NCI-H2029 (cell line): Measurements from ENCODE around the gene ZNF546.
A peak's percentile ranks its signal among the peaks of the same experiment; 100 is the strongest.
"Not testable (repeated sequence)": the region's sequence is repeated elsewhere in the genome, so short reads cannot be mapped to it uniquely, and the experiment has no call there.

Source experiments
- DNase-seq: peaks from one replicate; lab custom pipeline; 2025; lab: John Stamatoyannopoulos, UW

ZNF546 gene

DNA sequence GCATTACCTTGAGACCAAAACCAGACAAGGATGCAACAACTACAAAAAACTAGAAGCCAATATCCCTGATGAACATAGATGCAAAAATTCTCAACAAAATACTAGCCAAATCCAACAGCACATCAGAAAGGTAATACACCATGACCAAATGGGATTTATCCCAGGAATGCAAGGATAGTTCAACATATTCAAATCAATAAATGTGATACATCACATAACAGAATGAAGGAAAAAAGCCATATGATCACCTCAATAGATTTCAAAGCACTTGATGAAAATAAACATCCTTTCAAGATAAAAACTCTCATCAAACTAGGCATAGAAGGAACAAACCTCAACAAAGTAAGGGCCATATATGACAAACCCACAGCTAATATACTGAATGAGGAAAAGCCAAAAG, 10.2 kb upstream of the ZNF546 start:
- DNase-seq = no peak

DNA sequence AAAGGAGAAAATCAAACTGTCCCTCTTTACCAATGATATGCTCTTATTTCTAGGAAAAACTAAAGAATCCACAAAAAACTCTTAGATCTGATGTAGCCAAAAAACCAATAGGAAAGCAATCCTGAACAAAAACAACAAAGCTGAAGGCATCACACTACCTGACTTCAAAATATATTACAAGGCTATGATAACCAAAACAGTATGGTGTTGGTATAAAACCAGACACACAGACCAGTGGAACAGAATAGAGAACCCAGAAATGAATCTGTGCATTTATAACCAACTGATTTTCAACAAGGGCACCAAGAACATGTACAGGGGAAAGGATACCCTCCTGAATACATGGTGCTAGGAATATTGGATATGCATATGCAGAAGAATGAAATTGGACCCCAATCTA, 9.7 kb upstream of the ZNF546 start:
- no peak for DNase-seq

DNA sequence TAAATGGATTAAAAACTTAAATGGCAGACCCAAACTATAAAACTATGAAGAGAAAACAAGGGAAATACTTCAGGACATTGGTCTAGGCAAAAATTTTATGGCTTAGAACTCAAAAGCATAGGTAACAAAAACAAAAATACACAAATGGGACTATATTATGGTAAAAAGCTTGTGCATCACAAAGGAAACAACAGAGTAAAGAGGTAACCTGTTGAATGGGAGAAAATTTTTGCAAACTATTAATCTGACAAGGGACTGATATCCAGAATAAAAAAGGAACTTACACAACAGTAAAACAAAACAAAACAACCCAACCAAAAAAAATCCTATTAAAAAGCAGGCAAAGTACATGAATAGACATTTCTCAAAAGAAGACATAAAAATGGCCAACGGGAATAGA, 9.3 kb upstream of the ZNF546 start:
- no peak for DNase-seq

DNA sequence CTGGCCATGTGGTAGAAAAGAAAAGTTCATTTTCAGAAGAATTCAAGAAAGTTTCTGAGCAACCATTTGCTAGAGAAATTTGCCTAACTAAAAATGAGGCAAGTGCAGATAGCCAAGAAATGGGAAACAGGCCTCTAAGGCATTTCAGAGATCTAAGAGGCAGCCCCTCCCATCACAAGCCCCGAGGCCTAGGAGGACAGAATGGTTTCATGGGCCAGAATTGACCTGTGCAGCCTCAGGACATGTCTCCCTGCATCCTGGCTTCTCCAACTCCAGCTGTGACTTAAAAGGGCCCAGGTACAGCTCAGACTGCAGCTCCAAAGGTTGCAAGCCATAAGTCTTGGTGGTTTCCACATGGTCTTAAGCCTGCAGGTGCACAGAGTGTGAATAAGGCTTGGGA, 3.3 kb upstream of the ZNF546 start:
- no peak for DNase-seq

DNA sequence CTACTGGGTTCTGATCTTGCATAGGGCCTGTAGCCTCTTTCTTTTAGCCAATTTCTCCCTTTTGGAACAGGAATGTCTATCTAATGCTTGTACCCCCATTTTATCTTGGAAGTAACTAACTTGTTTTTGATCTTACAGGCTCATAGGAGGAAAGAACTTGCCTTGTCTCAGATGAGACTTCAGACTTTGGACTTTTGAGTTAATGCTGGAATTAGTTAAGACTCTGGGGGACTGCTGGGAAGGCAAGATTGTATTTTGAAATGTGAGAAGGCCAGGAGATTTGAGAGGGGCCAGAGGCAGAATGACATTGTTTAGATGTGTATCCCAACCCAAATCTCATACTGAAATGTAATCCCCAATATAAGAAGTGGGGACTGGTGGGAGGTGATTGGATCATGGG, 2.5 kb upstream of the ZNF546 start:
- no peak for DNase-seq

DNA sequence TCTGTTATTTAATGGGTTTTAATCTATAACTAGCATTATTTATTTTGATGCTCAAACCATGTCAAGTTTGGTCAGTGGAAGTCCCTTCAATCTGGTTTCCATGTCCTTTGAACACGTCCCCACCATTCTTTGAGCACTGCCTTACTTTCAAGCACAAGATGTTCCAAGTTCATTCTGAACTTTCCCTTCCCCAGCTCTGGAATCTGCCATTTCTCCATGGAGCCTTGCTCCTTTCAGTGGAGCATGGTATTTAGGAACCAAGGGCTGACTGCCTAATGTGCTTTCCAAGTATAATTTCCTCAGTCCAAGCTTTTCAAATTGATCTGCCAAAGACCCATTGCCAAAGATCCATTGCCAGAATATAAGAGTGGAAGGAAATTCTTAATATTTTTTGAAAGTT, 1.1 kb upstream of the ZNF546 start:
- no peak for DNase-seq

DNA sequence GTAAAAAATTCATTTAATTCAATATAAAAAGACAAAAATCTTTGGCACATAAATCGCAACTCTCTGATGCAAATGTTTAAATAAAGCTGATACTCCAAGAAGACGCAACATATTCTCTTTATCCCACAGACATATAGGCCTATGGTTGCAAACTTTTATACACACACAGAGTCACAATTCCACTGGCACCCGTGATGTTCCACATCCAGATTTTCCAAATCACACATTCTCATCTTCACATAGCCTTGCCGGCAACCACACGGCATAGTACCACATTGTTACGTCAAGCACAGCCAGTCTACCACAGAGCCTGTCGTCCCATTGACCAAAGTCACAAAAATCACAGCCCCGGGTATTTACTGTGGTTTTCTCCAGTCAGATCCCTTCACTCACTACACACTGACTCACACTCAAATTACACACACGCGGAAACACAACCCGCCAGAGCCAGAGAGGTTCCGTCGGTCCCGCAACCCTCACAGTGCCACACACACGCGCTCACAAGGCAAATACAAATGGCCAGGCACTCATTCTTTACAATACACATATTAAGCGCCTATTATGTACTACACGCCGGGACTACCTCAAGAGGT, 546 bp upstream of the ZNF546 start:
- peak; percentile 10 for DNase-seq

DNA sequence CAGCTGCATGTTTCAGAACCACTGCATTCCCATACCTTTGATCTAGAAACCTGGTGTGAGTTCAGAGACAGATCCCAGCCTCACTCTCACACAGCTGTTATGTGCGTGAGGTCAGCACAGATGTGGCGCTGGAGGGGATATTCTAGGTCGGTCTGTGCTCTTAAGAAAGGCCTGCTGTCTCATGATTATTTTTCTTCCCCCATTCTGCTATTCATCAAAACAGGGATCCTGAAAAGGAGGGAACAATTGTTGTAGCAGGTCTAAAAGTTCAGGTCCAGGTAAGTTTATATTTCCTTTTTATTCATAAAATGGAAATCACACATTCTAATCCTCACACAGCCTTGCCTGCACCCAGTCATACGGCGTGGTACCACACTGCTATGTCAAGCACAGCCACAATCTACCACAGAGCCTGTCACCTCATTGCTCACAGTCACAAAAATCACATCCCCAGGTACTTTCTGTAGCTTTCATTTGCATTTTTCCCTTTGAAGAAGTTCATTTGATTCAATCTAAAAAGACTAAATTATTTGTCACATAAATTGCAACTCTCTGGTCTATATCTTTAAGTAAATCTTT, 867 bp downstream of the ZNF546 start:
- DNase-seq = no peak

DNA sequence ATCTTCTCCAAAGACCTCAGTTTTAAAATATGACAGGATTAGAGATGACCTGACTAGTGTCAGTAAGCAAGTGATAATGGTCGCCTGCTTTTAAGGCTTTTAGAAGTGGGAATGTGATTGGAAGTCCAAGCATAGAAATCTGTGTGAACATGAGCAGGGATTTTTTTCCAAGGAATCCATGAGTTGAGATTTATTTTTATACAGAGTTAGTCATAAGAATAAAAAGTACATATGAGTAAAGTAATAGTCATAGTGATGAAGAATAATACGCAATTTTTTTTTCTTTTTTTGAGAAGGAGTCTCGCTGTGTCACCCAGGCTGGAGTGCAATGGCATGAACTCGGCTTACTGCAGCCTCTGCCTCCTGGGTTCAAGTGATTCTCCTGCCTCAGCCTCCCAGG, 1.6 kb downstream of the ZNF546 start:
- DNase-seq = no peak

DNA sequence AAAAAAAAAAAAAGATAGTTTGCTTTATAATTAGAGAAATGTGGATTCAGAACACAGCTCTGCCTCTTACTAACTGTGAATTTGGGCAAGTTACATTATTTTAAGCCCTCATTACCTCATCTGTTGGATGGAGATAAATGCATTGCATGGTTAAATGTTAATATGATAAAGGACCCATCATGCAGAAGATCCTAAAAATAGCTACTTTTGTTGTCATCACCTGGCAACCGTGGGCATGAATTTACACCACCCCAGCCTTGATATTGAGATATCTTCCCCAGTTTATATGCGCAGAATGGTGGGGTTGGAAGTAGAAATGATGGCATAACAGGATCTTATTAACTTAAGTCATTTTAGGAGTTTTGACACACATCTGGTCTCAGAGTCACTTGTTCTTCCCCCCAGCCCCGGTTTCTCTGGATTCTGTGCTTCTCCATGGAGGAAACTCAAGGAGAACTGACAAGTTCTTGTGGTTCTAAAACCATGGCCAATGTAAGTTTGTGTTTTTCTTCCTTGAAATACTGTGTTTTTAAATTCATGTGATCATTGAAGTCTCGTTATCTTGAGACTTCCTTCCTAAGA, 8.9 kb downstream of the ZNF546 start:
- DNase-seq = no peak

DNA sequence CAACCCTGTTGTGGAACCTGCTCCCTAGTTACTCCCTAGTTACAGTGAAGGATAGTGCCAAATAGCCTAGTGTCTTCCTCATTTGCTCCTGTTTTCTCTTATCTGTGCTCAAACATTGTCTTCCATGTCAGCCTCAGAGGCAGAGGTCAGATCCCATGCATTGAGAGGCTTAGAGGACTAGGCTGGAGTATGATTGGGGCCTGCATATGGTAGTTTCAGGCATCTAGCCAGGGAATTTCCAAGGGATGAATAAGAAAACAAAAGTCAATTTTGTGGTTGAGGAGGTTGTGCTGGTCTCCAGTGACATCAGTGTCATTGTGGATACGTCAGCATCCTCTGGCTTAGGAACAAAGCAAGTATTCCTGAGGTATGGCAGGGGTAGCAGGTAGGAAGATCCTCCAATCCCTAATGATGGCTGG, 9.4 kb downstream of the ZNF546 start:
- no peak for DNase-seq

DNA sequence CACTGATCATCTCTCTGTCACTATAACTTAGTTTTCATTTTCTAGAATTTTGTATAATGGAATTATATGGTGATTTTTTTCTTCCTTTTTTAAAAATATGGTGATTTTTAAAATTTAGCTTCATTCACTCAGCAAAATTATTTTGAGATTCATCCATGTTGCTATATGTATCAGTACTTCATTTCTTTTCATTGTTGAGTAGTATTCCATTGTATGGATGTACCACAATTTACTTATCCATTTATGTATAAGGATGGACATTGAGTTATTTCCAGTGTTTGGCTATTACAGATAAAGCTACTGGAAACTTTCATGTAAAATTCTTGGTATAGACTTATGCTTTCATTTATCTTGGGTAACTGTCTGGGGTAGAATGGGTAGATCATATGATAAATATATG, 12.8 kb downstream of the ZNF546 start:
- DNase-seq = no peak

DNA sequence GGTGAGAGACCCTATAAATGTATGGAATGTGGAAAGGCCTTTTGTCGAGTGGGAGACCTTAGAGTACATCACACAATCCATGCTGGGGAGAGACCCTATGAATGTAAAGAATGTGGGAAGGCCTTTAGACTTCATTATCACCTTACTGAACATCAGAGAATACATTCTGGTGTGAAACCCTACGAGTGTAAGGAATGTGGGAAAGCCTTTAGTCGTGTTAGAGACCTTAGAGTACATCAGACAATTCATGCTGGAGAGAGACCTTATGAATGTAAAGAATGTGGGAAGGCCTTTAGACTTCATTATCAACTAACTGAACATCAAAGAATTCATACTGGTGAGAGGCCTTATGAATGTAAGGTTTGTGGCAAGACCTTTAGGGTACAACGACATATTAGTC, 17.1 kb downstream of the ZNF546 start:
- DNase-seq = no peak

DNA sequence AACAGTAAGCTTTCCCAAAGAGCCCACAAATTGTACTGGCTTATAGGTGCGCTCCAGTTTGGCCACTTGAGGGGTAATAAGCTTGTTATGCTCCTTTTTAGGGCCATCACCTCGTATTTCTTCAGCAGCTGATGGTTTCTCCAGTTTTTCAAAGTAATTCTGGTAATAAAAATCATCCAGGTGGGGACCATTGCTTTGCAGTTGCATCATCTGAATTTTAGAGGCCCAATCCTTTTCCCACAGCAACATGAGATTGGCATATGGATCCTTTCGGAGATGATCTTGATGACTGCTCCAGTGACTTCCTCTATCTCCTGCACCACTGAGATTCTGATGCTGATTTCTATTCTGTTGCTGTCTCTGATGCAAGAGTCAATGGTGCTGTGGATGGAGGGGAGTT, 27.1 kb downstream of the ZNF546 start:
- no peak for DNase-seq

DNA sequence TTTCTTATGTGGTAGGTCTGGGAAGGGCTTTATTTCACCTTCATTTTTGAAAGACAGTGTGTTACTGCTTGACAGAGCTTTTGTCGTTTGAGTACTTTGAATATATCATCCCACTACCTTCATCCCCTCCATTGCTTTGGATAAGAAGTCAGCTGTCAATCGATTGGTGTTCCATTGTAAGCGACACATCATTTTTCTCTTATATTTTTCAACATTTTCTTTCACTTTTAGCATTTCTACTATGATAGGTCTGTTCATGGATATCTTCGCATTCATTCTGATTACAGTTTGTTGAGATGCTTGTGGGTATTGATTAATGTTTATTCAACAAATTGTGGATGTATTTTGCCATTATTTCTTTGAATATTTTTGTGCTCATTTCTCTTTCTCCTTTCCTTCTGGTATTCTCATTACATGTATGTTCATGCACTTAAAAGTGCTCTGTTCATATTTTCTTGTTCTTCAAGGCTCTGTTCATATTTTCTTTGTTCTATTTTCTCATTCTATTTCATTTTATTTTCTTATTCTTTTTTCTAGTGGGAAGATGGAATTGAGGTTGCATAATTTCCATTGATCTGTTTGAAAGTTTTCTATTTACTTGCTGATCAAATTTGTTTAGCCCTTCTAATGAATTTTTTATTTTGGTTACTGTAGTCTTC, 29.2 kb downstream of the ZNF546 start:
- DNase-seq = no peak

DNA sequence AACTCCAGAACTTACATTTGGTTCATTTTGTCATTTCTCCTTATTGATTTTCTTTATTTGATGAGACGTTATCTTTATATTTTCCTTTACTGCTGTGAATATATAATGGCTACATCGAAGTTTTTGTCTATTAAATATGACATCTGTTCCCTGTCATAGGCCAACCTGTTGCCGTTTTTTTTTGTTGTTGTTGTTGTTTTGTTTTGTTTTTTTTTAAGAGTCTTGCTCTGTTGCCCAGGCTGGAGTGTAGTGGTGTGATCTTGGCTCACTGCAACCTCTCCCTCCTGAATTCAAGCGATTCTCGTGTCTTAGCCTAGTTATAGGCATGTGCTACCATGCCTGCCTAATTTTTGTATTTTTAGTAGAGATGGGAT, 29.7 kb downstream of the ZNF546 start:
- DNase-seq = no peak

DNA sequence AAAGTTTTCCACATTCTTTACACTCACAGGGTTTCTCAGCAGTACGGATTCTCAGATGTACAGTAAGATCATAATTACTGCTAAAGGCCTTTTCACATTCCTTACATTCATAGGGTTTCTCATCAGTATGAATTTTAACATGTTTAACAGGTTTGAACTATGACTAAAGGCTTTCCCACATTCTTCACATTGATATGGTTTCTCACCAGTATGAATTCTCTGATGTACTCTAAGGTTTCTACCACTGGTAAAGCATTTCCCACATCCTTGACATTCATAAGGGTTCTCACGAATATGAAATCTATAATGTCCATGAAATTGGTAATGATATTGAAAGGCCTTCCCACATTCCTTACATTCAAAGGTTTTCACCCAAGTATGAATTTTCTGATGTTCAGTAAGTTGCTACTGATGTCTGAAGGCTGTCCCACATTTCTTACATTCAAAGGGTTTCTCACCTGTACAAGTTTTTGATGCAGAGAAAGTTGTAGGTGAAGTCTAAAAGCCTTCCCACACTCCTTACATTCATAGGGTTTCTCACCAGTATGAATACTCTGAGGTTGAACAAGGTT, 37.2 kb downstream of the ZNF546 start:
- DNase-seq = no peak

DNA sequence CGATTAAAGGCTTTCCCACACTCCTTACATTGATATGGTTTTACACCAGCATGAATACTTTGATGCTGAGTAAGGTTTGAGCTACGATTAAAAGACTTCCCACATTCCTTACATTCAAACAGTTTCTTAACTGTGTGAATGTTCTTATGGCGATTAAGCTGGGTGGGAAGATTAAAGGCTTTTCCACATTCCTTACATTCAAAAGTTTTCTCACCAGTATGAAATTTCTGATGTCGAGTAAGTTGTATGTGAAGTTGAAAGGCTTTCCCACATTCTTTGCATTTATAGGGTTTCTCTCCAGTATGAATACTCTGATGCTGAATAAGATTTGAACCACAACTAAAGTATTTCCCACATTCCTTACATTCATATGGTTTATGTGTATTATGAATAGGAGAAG, 39.1 kb downstream of the ZNF546 start:
- DNase-seq = no peak

DNA sequence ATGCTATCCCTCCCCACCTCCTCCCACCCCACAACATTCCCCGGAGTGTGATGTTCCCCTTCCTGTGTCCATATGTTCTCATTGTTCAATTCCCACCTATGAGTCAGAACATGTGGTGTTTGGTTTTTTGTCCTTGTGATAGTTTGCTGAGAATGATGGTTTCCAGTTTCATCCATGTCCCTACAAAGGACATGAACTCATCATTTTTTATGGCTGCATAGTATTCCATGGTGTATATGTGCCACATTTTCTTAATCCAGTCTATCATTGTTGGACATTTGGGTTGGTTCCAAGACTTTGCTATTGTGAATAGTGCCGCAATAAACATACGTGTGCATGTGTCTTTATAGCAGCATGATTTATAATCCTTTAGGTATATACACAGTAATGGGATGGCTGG, 41.2 kb downstream of the ZNF546 start:
- DNase-seq = not testable (repeated sequence)

DNA sequence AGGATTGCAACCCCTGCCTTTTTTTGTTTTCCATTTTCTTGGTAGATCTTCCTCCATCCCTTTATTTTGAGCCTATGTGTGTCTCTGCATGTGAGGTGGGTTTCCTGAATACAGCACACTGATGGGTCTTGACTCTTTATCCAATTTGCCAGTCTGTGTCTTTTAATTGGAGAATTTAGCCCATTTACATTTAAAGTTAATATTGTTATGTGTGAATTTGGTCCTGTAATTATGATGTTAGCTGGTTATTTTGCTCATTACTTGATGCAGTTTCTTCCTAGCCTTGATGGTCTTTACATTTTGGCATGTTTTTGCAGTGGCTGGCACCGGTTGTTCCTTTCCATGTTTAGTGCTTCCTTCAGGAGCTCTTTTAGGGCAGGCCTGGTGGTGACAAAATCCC, 44.9 kb downstream of the ZNF546 start:
- not testable (repeated sequence) for DNase-seq

DNA sequence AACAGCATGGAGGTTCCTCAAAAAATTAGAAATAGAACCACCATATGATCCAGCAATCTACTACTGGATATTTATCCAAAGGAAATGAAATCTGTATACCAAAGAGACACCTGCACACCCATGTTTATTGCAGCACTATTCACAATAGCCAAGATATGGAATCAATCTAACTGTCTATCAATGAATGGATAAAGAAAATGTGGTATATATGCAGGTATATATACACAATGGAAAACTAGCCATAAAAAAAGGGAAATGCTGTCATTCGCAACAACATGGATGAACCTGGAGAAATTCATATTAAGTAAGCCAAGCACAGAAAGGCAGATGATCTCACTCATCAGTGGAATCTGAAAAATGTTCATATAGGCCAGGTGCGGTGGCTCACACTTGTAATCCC, 56.6 kb downstream of the ZNF546 start:
- no peak for DNase-seq

DNA sequence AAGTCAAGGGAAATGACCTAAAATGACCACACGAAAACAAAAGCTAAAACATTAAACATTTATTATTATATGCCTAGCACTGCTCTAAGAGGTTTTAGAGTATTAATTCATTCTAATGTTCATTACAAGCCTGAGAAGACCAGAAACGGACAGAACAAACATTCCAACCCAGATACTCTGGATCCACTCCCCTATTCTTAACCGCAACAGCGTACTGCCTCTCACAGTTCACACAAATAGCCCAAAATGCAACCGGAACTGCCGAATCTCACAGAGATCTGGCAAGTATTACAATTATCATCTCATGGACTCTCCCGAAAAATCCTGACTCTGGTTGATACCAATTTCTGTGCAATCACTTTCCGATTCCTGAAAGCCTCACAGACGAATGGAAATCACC, 57.8 kb downstream of the ZNF546 start:
- DNase-seq = no peak

DNA sequence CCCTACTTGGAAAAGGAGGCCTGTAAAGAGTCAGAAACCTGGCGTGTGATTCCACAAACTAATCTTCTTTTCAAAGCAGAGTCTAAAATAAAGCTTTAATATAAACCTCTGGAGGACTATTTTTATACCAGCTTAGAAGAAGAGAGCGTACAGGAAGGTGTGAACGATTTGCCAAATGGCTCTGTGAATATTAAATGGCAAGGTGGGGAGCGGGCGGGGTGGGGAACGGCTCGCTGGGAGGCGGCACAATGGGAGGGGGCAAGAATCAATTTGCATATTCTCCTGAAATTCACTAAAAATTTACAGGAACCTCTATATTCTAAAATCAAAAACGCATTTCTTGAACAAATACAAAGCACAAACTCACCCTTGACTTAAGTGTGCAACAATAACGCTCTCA, 58.2 kb downstream of the ZNF546 start:
- no peak for DNase-seq
